ENCODE results near the gene ZNF382.

DNA sequence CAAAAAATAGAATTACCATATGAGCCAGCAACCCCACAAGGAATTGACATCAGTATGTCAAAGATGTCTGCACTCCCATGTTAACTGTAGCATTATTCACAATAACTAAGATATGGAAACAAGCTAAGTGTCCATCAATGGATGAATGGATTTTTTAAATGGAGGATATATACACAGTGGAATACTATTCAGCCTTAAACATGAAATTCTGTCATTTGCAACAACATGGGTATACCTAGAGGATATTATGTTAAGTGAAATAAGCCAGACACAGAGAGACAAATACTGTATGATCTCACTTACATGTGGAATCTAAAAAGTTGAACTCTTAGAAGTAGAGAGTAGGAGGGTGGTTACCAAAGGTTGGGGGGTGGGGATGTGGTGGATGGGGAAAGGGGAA lies 74.3 kb downstream of the ZNF382 start:
- TF ChIP-seq POLR2AphosphoS5 (IDR thresholded peaks at IDR 0.05) (no peak), POLR2A (IDR thresholded peaks at IDR 0.05) (no peak)
- TF ChIP-seq, protein P1, sequence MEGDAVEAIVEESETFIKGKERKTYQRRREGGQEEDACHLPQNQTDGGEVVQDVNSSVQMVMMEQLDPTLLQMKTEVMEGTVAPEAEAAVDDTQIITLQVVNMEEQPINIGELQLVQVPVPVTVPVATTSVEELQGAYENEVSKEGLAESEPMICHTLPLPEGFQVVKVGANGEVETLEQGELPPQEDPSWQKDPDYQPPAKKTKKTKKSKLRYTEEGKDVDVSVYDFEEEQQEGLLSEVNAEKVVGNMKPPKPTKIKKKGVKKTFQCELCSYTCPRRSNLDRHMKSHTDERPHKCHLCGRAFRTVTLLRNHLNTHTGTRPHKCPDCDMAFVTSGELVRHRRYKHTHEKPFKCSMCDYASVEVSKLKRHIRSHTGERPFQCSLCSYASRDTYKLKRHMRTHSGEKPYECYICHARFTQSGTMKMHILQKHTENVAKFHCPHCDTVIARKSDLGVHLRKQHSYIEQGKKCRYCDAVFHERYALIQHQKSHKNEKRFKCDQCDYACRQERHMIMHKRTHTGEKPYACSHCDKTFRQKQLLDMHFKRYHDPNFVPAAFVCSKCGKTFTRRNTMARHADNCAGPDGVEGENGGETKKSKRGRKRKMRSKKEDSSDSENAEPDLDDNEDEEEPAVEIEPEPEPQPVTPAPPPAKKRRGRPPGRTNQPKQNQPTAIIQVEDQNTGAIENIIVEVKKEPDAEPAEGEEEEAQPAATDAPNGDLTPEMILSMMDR (IDR thresholded peaks at IDR 0.05 in 8 of 11, conservative IDR thresholded peaks at IDR 0.05 in 3 of 11): no peak

Measured in spleen (tissue), 7 donors.